Measurements from ENCODE around the gene AMMECR1L.
"Not testable (repeated sequence)": the region's sequence is repeated elsewhere in the genome, so short reads cannot be mapped to it uniquely, and the experiment has no call there.

The AMMECR1L gene

DNA sequence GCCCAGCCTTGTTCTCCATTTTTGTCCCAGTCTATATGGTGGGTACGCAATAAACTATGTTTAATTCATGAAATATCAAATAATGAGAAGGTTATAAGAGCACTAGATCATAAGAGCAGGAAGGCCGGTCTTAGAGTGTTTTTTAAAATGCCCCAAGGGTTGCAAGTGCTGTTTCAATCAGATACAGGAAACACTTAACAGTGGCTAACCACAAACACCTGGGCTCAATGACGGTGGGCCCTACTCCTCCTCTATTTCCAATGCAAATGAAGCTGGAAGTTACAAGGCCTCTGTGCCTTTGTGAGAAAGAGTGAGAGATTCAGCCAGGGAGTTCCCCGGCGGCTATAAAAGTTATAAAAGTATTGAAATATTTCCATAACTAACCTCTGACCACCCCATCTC lies 55.9 kb downstream of the AMMECR1L start:
- DNase-seq: peak; percentile 67

DNA sequence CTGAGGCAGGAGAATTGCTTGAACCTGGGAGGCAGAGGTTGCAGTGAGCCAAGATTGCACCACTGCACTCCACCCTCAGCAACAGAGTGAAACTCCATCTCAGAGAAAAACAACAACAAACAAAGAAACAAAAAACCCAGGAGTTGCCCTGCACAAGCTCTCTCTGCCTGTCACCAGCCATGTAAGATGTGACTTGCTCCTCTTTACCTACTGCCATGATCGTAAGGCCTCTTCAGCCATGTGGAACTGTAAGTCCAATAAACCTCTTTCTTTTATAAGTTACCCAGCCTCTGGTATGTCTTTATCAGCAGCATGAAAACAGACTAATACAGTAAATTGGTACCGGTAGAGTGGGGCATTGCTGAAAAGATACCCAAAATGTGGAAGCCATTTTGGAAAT lies 59.0 kb downstream of the AMMECR1L start:
- DNase-seq: not testable (repeated sequence)

DNA sequence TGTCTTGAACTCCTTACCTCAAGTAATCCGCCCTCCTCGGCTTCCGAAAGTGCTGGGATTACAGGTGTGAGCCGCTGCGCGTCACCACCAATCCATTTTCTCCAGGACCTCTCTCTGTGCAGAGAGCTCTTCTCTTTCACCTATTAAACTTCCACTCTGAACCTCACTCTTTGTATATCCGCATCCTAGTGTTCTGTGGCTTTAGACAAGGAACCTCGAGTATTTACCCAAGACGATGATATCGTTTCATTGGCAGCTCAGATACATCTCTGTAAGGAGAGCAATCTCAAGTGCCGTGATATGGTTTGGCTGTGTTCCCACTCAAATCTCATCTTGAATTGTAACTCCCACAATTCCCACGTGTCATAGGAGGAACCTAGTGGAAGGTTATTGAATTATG lies 59.7 kb downstream of the AMMECR1L start:
- DNase-seq: no peak

DNA sequence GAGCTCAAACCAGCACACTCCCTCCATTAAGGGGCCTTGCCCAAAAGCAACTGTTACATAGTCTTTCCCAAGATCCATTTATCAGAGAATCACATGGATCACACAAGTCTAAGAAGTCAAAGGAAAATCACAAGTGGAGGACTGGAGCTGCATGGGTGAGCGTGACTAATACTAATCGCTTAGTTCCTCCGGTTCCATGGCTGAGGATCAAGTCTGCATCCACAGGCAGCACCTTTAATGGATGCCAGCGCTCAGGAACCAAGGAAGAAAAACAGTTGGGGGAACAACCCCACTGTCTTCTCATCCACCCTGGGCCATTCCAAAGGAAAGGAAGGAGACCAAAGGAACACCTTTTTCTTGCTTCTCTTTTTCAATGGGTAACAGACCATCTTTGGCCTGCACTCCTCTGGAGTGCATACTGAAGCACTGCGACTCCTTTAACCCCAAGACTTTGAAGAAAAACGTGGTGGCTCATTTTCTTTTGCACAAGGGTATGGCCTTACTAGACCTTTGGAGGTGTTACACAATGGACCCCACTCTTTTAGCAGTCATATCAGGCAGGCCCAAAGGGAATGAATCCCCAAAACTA lies 65.6 kb downstream of the AMMECR1L start:
- DNase-seq: no peak

DNA sequence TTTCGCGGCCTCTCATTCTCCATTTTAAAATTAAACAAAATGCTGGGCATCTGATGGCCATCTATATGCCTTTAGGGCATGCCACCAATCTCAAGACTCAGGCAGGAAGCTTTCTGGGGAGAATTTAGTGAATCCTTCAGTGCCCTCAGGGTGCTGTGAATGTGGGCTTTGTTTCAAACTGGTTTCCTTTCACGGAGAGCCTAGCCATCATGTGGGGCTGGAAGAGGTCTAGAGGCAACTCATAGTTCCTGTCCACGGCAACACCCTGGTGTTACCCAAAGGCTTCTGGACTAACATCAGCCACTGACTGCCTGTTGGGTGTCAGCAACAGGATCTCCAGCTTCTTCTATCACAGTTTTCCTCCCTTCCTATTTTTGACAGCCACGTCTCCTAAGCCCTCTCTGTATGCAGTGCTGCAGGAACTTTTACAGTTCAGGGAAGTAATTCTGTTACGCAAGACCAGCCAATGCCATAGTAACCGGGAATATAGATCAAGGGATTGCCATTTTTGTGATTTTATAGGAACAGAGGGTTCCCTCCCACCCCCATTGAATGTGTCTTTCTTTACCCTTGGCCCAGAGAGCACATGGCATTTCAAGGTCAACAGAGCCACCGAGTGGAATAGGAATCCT lies 66.8 kb downstream of the AMMECR1L start:
- DNase-seq: no peak

DNA sequence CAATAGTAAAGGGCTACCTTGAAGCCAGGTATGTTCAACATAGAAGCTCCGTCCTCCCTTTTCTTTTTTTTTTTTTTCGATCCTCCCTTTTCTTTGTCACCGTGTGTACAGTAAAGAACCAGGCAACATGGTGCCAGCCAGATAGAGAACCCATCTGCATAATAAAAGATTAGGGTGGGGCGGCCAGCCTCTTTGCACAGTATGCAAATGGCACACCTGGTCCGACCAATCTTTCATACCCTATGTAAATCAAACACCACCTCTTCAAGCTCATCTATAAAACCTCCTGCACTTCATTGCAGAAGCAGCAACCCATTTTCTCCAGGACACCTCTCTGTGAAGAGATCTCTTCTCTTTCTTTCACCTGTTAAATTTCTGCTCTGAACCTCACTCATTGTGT lies 67.5 kb downstream of the AMMECR1L start:
- no peak for DNase-seq

DNA sequence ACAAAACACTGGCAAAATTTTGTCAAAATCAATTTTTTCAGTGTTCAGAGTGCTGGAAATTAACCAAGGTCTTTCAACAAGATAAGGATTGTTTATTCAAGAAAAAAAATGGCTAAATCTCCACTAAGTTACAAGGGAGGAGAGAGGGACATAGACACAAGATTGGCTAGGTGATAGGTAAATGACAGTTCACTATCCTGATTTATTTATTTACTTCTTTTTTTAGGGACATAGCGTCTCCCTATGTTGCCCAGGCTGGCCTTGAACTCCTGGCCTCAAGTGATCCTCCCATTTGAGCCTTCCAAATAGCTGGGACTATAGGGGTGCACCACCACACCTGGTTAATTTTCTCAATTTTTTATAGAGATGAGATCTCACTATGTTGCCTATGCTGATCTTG lies 71.1 kb downstream of the AMMECR1L start:
- no peak for DNase-seq

DNA sequence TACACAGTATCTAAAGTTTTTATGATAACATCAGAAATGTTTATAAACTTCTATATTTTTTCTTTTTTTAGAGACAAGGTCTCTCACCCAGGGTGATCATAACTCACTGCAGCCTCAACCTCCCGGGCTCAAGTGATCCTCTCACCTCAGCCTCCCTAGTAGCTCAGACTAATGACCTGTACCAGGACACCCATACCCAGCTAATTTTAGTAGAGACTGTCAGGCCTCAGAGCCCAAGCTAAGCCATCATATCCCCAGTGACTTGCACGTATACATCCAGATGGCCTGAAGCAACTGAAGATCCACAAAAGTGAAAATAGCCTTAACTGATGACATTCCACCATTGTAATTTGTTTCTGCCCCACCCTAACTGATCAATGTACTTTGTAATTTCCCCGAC lies 73.3 kb downstream of the AMMECR1L start:
- not testable (repeated sequence) for DNase-seq

Measured in activated CD8-positive, alpha-beta memory T cell treated with anti-CD3 and anti-CD28 coated beads, Interleukin-2, amount 50 U/mL, for 48 hours (primary cell).